Erythroblast (primary cell): ENCODE measurements around the gene UBN1.

ENCODE experiments used
- GATA1 ChIP-seq: IDR thresholded peaks from 2 replicates; pipeline ENCODE4 v1.6.1; 2011; ENCODE audit warnings: low read depth, mild to moderate bottlenecking, control low read depth, low read length, moderate library complexity
- POLR2A ChIP-seq: IDR thresholded peaks from 2 replicates; pipeline ENCODE4 v1.6.1; 2011; ENCODE audit warnings: mild to moderate bottlenecking, low read length

GRCh38 chr16:4915226-4915761 lies 68.0 kb downstream of the UBN1 start:
- TF ChIP-seq POLR2A (no peak), GATA1 (no peak)
